H9 (cell line): ENCODE results near the gene RSPH4A. TPM values are rescaled to one million over a fixed set of nuclear protein-coding genes. Genes with fewer than 3 reads are reported as not detected.

Experiments used
- DNase-seq: peaks from one replicate; pipeline ENCODE4 v3.0.0-alpha.2; 2017
- H2AFZ ChIP-seq: one replicate; pipeline ENCODE4 v1.6.1; 2013; ENCODE audit warnings: mild to moderate bottlenecking, low read length, control low read depth, moderate library complexity
- H2AK5ac ChIP-seq: 2 replicates; pipeline ENCODE4 v1.6.1; 2013; ENCODE audit warnings: low read length, control low read depth, mixed read lengths; ENCODE audit not compliant: insufficient read length
- H2BK120ac ChIP-seq: one replicate; pipeline ENCODE4 v1.6.1; 2013; ENCODE audit warnings: low read depth, mild to moderate bottlenecking, low read length, control low read depth, inconsistent platforms; ENCODE audit not compliant: poor library complexity, severe bottlenecking
- H2BK12ac ChIP-seq: 2 replicates; pipeline ENCODE4 v1.6.1; 2013; ENCODE audit warnings: low read length, control low read depth, mixed read lengths, low read depth; ENCODE audit not compliant: insufficient read length
- H2BK15ac ChIP-seq: 2 replicates; pipeline ENCODE4 v1.6.1; 2013; ENCODE audit warnings: low read depth, low read length, control low read depth
- H2BK20ac ChIP-seq: one replicate; pipeline ENCODE4 v1.6.1; 2013; ENCODE audit warnings: low read depth, mild to moderate bottlenecking, low read length, control low read depth, inconsistent platforms; ENCODE audit not compliant: poor library complexity, severe bottlenecking
- H2BK5ac ChIP-seq: 2 replicates; pipeline ENCODE4 v1.6.1; 2013; ENCODE audit warnings: low read length, control low read depth, mixed read lengths; ENCODE audit not compliant: insufficient read length
- H3K14ac ChIP-seq: 2 replicates; pipeline ENCODE4 v1.6.1; 2013; ENCODE audit warnings: low read length, control low read depth; ENCODE audit not compliant: insufficient read depth
- H3K18ac ChIP-seq: 2 replicates; pipeline ENCODE4 v1.6.1; 2013; ENCODE audit warnings: low read depth, mild to moderate bottlenecking, mixed read lengths, low read length, control low read depth; ENCODE audit not compliant: insufficient read length
- H3K23ac ChIP-seq: 2 replicates; pipeline ENCODE4 v1.6.1; 2013; ENCODE audit warnings: low read length, control low read depth, mixed read lengths, low read depth; ENCODE audit not compliant: insufficient read length
- H3K23me2 ChIP-seq: 2 replicates; pipeline ENCODE4 v1.6.1; 2013; ENCODE audit warnings: low read depth, mild to moderate bottlenecking, mixed read lengths, low read length, control low read depth; ENCODE audit not compliant: insufficient read length, poor library complexity, severe bottlenecking
- H3K27ac ChIP-seq: 2 replicates; pipeline ENCODE4 v1.5.1; 2013; ENCODE audit warnings: low read length, control low read depth, mixed read lengths, low read depth; ENCODE audit not compliant: insufficient read length
- H3K27me3 ChIP-seq: 2 replicates; pipeline ENCODE4 v1.6.1; 2013; ENCODE audit warnings: low read length, control low read depth, inconsistent platforms; ENCODE audit not compliant: insufficient read depth
- H3K4ac ChIP-seq: 2 replicates; pipeline ENCODE4 v1.6.1; 2013; ENCODE audit warnings: low read depth, mild to moderate bottlenecking, control low read depth, inconsistent platforms, low read length, moderate library complexity
- H3K4me1 ChIP-seq: 2 replicates; pipeline ENCODE4 v1.6.1; 2013; ENCODE audit warnings: low read length, control low read depth, inconsistent platforms; ENCODE audit not compliant: insufficient read depth
- H3K4me2 ChIP-seq: 2 replicates; pipeline ENCODE4 v1.6.1; 2013; ENCODE audit warnings: low read length, control low read depth, mixed read lengths; ENCODE audit not compliant: insufficient read length, insufficient read depth
- H3K56ac ChIP-seq: 2 replicates; pipeline ENCODE4 v1.6.1; 2013; ENCODE audit warnings: low read depth, mild to moderate bottlenecking, mixed read lengths, low read length, control low read depth; ENCODE audit not compliant: insufficient read length
- H3K79me1 ChIP-seq: 2 replicates; pipeline ENCODE4 v1.6.1; 2013; ENCODE audit warnings: low read depth, mild to moderate bottlenecking, moderate library complexity, low read length, control low read depth, inconsistent platforms; ENCODE audit not compliant: insufficient read depth, poor library complexity, severe bottlenecking
- H3K79me2 ChIP-seq: 2 replicates; pipeline ENCODE4 v1.6.1; 2013; ENCODE audit warnings: low read length, control low read depth, inconsistent platforms; ENCODE audit not compliant: insufficient read depth
- H3K9ac ChIP-seq: 2 replicates; pipeline ENCODE4 v1.6.1; 2013; ENCODE audit warnings: low read length, control low read depth, mixed read lengths; ENCODE audit not compliant: insufficient read length; ENCODE audit errors: extremely low read depth
- H3K9me3 ChIP-seq: one replicate; pipeline ENCODE4 v1.6.1; 2013; ENCODE audit warnings: low read depth, low read length, inconsistent platforms; ENCODE audit not compliant: control insufficient read depth
- H3T11ph ChIP-seq: one replicate; pipeline ENCODE4 v1.6.1; 2013; ENCODE audit warnings: mild to moderate bottlenecking, low read length, control low read depth, inconsistent platforms
- H4K20me1 ChIP-seq: one replicate; pipeline ENCODE4 v1.6.1; 2013; ENCODE audit not compliant: control insufficient read depth, insufficient read length, insufficient read depth
- H4K5ac ChIP-seq: 2 replicates; pipeline ENCODE4 v1.6.1; 2013; ENCODE audit warnings: low read depth, mild to moderate bottlenecking, mixed read lengths, low read length, control low read depth; ENCODE audit not compliant: insufficient read length
- H4K8ac ChIP-seq: replicated peaks from 2 replicates; pipeline ENCODE4 v1.6.1; 2013; ENCODE audit warnings: low read length, control low read depth, mixed read lengths, low read depth; ENCODE audit not compliant: insufficient read length
- H4K91ac ChIP-seq: 2 replicates; pipeline ENCODE4 v1.6.1; 2013; ENCODE audit warnings: low read depth, mild to moderate bottlenecking, moderate library complexity, mixed read lengths, low read length, control low read depth; ENCODE audit not compliant: insufficient read length
- H3K27ac Mint-ChIP-seq, 3 experiments: 2 replicates in 2 of 3; 3 replicates in 1 of 3; pipeline ENCODE4 v1.8.0; 2020 to 2021; ENCODE audit warnings: mixed read lengths in 3 of 3, mild to moderate bottlenecking in 1 of 3, moderate library complexity in 1 of 3
- H3K27me3 Mint-ChIP-seq: 2 replicates; pipeline ENCODE4 v1.8.0; 2021; ENCODE audit warnings: low read depth, mild to moderate bottlenecking, moderate library complexity, mixed read lengths
- H3K36me3 Mint-ChIP-seq, 3 experiments: 2 replicates in 2 of 3; 3 replicates in 1 of 3; pipeline ENCODE4 v1.8.0; 2020 to 2021; ENCODE audit warnings: low read depth in 3 of 3, mixed read lengths in 3 of 3; ENCODE audit not compliant: insufficient read depth in 1 of 3
- H3K4me1 Mint-ChIP-seq, 2 experiments: 2 replicates each; pipeline ENCODE4 v1.8.0; 2020; ENCODE audit warnings: mixed read lengths in 2 of 2
- H3K4me3 Mint-ChIP-seq, 2 experiments: 2 replicates in 1 of 2; 3 replicates in 1 of 2; pipeline ENCODE4 v1.8.0; 2020 to 2021; ENCODE audit warnings: mild to moderate bottlenecking in 2 of 2, mixed read lengths in 2 of 2, moderate library complexity in 1 of 2
- H3K9me3 Mint-ChIP-seq, 2 experiments: 2 replicates in 1 of 2; 3 replicates in 1 of 2; pipeline ENCODE4 v1.8.0; 2020; ENCODE audit warnings: mild to moderate bottlenecking in 2 of 2, mixed read lengths in 2 of 2, moderate library complexity in 1 of 2
- CTCF ChIP-seq: fragments of 200-600 bp; sonication (generic); conservative IDR thresholded peaks from 3 replicates; pipeline ENCODE4 v1.8.0; 2021; ENCODE audit warnings: antibody characterized with exemption, mild to moderate bottlenecking
- WGBS: extraction: QIAGEN DNeasy Blood & Tissue Kit; methylation state at CpG from one replicate; pipeline ENCODE4 v1.1.7; 2013; ENCODE audit warnings: missing lambda C conversion rate, low lambda C conversion rate, mixed read lengths; ENCODE audit not compliant: insufficient read length; ENCODE audit errors: extremely low coverage; 5-methylcytosine and 5-hydroxymethylcytosine counted together
- total RNA-seq: library from RNA; stranded (reverse); gene quantifications from 2 replicates; pipeline ENCODE4 v1.2.1, GENCODE V29; 2021

The RSPH4A gene
- total RNA-seq, 1 experiment from 2014 or later = 0.31 TPM

- peak overlapping the region in 1 of 3 experiments; percentile 76; a peak in 2 of 7 replicates for H3K27ac Mint-ChIP-seq
- Histone ChIP-seq H2BK20ac (no peak overlapping the region), H2BK5ac (no peak overlapping the region), H3K4ac (no peak overlapping the region), H4K8ac (no peak overlapping the region), H3K4me1 (peaks cover 2% of the 10 kb centered on the region; the same call in 1 of the 2 replicates), H3K27ac (no peak overlapping the region), H4K20me1 (no peaks in the 10 kb centered on the region), H3K56ac (no peak overlapping the region), H2BK120ac (no peak overlapping the region), H3K79me1 (no peaks in the 10 kb centered on the region), H2AK5ac (no peak overlapping the region), H3K23me2 (peaks cover 7% of the 10 kb centered on the region), H3K4me2 (peak overlapping the region; percentile 91), H3K79me2 (peaks cover 13% of the 10 kb centered on the region; the same call in 1 of the 2 replicates), H3K9ac (peak overlapping the region; percentile 57), H2AFZ (no peak overlapping the region), H3K27me3 (no peaks in the 10 kb centered on the region), H3T11ph (no peak overlapping the region), H2BK15ac (no peak overlapping the region), H3K9me3 (no peaks in the 10 kb centered on the region), H4K91ac (no peak overlapping the region), H3K23ac (no peak overlapping the region), H3K18ac (no peak overlapping the region), H2BK12ac (no peak overlapping the region), H4K5ac (no peak overlapping the region), H3K14ac (no peak overlapping the region)
- peak overlapping the region; percentile 95 to 97 for H3K4me3 Mint-ChIP-seq
- H3K4me1 Mint-ChIP-seq = peaks cover 16 to 23% of the 10 kb centered on the region in 2 experiments
- no peaks in the 10 kb centered on the region for H3K9me3 Mint-ChIP-seq
- peaks cover 12 to 19% (median 18%) of the 10 kb centered on the region in 3 experiments; a peak in 5 of 7 replicates for H3K36me3 Mint-ChIP-seq
- DNase-seq = no peak
- WGBS = no CpG with 5 or more reads among the region's 5 CpGs
- no peaks in the 10 kb centered on the region; the same call in 1 of the 2 replicates for H3K27me3 Mint-ChIP-seq
- no peak for TF ChIP-seq CTCF
Observed at GRCh38 chr6:116682334-116682712, 66.0 kb downstream of the RSPH4A start.

Other genes with a start within 250 kb of the RSPH4A start
- gene DSE, start 245.5 kb upstream of the RSPH4A start, total RNA-seq = 41.5 and 45.6 TPM in 2 replicates
- gene CALHM6, start 155.1 kb upstream of the RSPH4A start, total RNA-seq = 0.44 and 0.68 TPM in 2 replicates
- gene CALHM5, start 104.8 kb upstream of the RSPH4A start, total RNA-seq = 0.02 and 0.09 TPM in 2 replicates
- gene TRAPPC3L, start 70.8 kb upstream of the RSPH4A start, total RNA-seq = not detected in 2 replicates
- not detected in 2 replicates for gene CALHM4, start 62.7 kb upstream of the RSPH4A start, total RNA-seq
- gene RWDD1, start 45.0 kb upstream of the RSPH4A start, total RNA-seq = 38.8 and 42.0 TPM in 2 replicates
- gene ZUP1, start 52.3 kb downstream of the RSPH4A start, total RNA-seq = 14.8 and 15.7 TPM in 2 replicates
- 8.0 and 10.5 TPM in 2 replicates for gene KPNA5, start 64.7 kb downstream of the RSPH4A start, total RNA-seq
- 2.1 and 2.3 TPM in 2 replicates for gene FAM162B, start 149.2 kb downstream of the RSPH4A start, total RNA-seq
- gene GPRC6A, start 212.6 kb downstream of the RSPH4A start, total RNA-seq = not detected in 2 replicates